AG04449 (cell line): ENCODE results near the gene AIRE.

ENCODE experiments used
- CTCF ChIA-PET: fragments of 350-600 bp; formaldehyde crosslinking; extraction: SDS; loops from one replicate; lab custom pipeline; 2021; ENCODE audit warnings: antibody characterized with exemption; lab: Yijun Ruan, JAX
- POLR2A ChIA-PET: fragments of 400-600, 350-600 bp; formaldehyde crosslinking; extraction: SDS; loops from one replicate; lab custom pipeline; 2020; ENCODE audit warnings: antibody characterized with exemption, inconsistent platforms; lab: Yijun Ruan, JAX
- DNase-seq: peaks from one replicate; pipeline ENCODE4 v3.0.0-alpha.2; 2010; ENCODE audit warnings: low read depth, low spot score
- H3K4me3 ChIP-seq: 2 replicates; pipeline ENCODE4 v1.5.1; 2011; ENCODE audit warnings: low read depth, mild to moderate bottlenecking, control low read depth, low read length
- CTCF ChIP-seq: IDR thresholded peaks from one replicate; pipeline ENCODE4 v1.5.1; 2011; ENCODE audit warnings: mild to moderate bottlenecking, moderate library complexity, low read length, control low read depth, inconsistent platforms; ENCODE audit not compliant: insufficient read depth; ENCODE audit errors: missing control alignments

AIRE gene

GRCh38 chr21:44291936-44292811 is 6.5 kb downstream of the AIRE start:
- no peak for TF ChIP-seq CTCF
- no peak overlapping the region for H3K4me3 ChIP-seq
- CTCF ChIA-PET, result no interaction called here
- no peak for DNase-seq
- POLR2A ChIA-PET, result no interaction called here

GRCh38 chr21:44292812-44293195 is 7.1 kb downstream of the AIRE start:
- TF ChIP-seq CTCF, result no peak
- no peak for DNase-seq
- no peak overlapping the region for H3K4me3 ChIP-seq
- CTCF ChIA-PET, result no interaction called here
- POLR2A ChIA-PET, result no interaction called here

GRCh38 chr21:44293551-44294231 is 8.0 kb downstream of the AIRE start:
- DNase-seq, result no peak
- CTCF ChIA-PET, result no interaction called here
- H3K4me3 ChIP-seq, result no peak overlapping the region
- TF ChIP-seq CTCF, result no peak
- POLR2A ChIA-PET, result no interaction called here

- no peak for DNase-seq
- no peak overlapping the region for H3K4me3 ChIP-seq
- CTCF ChIA-PET, result interaction anchor here (1.4 kb wide), 1 partner anchor 9 kb away, joined by 3 read pairs; no protein-coding TSS in a partner anchor
- no peak for TF ChIP-seq CTCF
- POLR2A ChIA-PET, result no interaction called here
Observed at GRCh38 chr21:44294391-44295162, 8.9 kb downstream of the AIRE start.

- no peak for TF ChIP-seq CTCF
- POLR2A ChIA-PET, result no interaction called here
- H3K4me3 ChIP-seq, result no peak overlapping the region
- no peak for DNase-seq
- CTCF ChIA-PET, result interaction anchor here (1.4 to 4.5 kb wide), 2 partner anchors 9 kb away, joined by 3 to 36 read pairs; partner anchors contain the start of gene AIRE
Observed at GRCh38 chr21:44295163-44295573, 9.5 kb downstream of the AIRE start.
